Activated effector memory CD4-positive, alpha-beta T cell treated with anti-CD3 and anti-CD28 coated beads, Interleukin-2, amount 50 U/mL, for 16 hours (primary cell): ENCODE measurements around the gene GALNT6.

Experiments
- DNase-seq: peaks from one replicate; pipeline ENCODE4 v3.0.0-alpha.2; 2020

GALNT6 gene

GRCh38 chr12:51391283-51392123 is at the start of gene GALNT6:
Gene GALNT6, minus strand, starts transcription at chr12:51391406. Its CDS starts 11,625 bp downstream, at chr12:51379781.
- DNase-seq, result peak; percentile 91

GRCh38 chr12:51439330-51439729 is 48.1 kb upstream of the GALNT6 start:
- no peak for DNase-seq

- DNase-seq, result no peak
These were observed 46.2 kb upstream of the GALNT6 start for GRCh38 chr12:51437431-51437830.

GRCh38 chr12:51434305-51434704 is 43.1 kb upstream of the GALNT6 start:
- no peak for DNase-seq

GRCh38 chr12:51432921-51433320 is 41.7 kb upstream of the GALNT6 start:
- no peak for DNase-seq

- no peak for DNase-seq
These were observed 39.1 kb upstream of the GALNT6 start for GRCh38 chr12:51430196-51430895.

- DNase-seq, result no peak
These were observed 38.5 kb upstream of the GALNT6 start for GRCh38 chr12:51429700-51430099.

GRCh38 chr12:51428256-51428655 is 37.0 kb upstream of the GALNT6 start:
- DNase-seq, result no peak

- DNase-seq, result peak; percentile 91
These were observed 33.7 kb upstream of the GALNT6 start, which contains the start of gene SLC4A8 for GRCh38 chr12:51424662-51425539. Gene SLC4A8, plus strand, starts transcription at chr12:51424831. Its CDS starts 157 bp downstream, at chr12:51424988.

- DNase-seq, result no peak
These were observed 33.0 kb upstream of the GALNT6 start for GRCh38 chr12:51424094-51424661.

- no peak for DNase-seq
These were observed 30.2 kb upstream of the GALNT6 start for GRCh38 chr12:51421266-51421884.

- no peak for DNase-seq
These were observed 28.4 kb upstream of the GALNT6 start for GRCh38 chr12:51419425-51420193.

GRCh38 chr12:51417826-51418225 is 26.6 kb upstream of the GALNT6 start:
- DNase-seq, result no peak

GRCh38 chr12:51415931-51416330 is 24.7 kb upstream of the GALNT6 start:
- no peak for DNase-seq

GRCh38 chr12:51413791-51414190 is 22.6 kb upstream of the GALNT6 start:
- DNase-seq, result no peak

- no peak for DNase-seq
These were observed 21.9 kb upstream of the GALNT6 start for GRCh38 chr12:51413149-51413548.

GRCh38 chr12:51409846-51410245 is 18.6 kb upstream of the GALNT6 start:
- no peak for DNase-seq

- no peak for DNase-seq
These were observed 16.4 kb upstream of the GALNT6 start for GRCh38 chr12:51407604-51408003.

GRCh38 chr12:51406859-51407258 is 15.7 kb upstream of the GALNT6 start:
- DNase-seq, result no peak

GRCh38 chr12:51406290-51406689 is 15.1 kb upstream of the GALNT6 start:
- no peak for DNase-seq

GRCh38 chr12:51405801-51406207 is 14.6 kb upstream of the GALNT6 start:
- DNase-seq, result no peak
